Hematopoietic multipotent progenitor cell (in vitro differentiated cells): ENCODE results near the gene SANBR. TPM values are rescaled to one million over a fixed set of nuclear protein-coding genes. Genes with fewer than 3 reads are reported as not detected.
A peak's percentile ranks its signal among the peaks of the same experiment; 100 is the strongest.
"Not testable (repeated sequence)": the region's sequence is repeated elsewhere in the genome, so short reads cannot be mapped to it uniquely, and the experiment has no call there.

Source experiments
- DNase-seq, 3 donors: peaks; one replicate each; pipeline ENCODE4 v3.0.0-alpha.2; 2011 to 2015; ENCODE audit warnings: low read depth in 2 of 3, low spot score in 2 of 3
- total RNA-seq: library from RNA; depleted of rRNA; stranded (reverse); fragments of >200 nt; gene quantifications from one replicate; pipeline ENCODE4 v1.2.3, GENCODE V29; 2012

Gene SANBR
- 4.6 TPM for total RNA-seq

- DNase-seq = peak; percentile 63 to 89 (median 82)
Observed at GRCh38 chr2:61065714-61066709, at the start of gene SANBR. TSS of gene SANBR (plus strand) at chr2:61065871. CDS start at chr2:61070351, 4,480 bp downstream.

- no peak for DNase-seq
Observed at GRCh38 chr2:61015976-61016375, 49.7 kb upstream of the SANBR start.

- DNase-seq = no peak
Observed at GRCh38 chr2:61016392-61017002, 49.2 kb upstream of the SANBR start.

- peak; percentile 46 to 81 (median 80) for DNase-seq
Observed at GRCh38 chr2:61017003-61017555, 48.6 kb upstream of the SANBR start.

- peak; percentile 11 to 71 (median 65) for DNase-seq
Observed at GRCh38 chr2:61017556-61018317, 47.9 kb upstream of the SANBR start, which contains the start of the genes PEX13 and PUS10. TSS of gene PEX13 (plus strand) at chr2:61017720. CDS start at chr2:61017760, 40 bp downstream. TSS of gene PUS10 (minus strand) at chr2:61018255. CDS start at chr2:61011890, 6,365 bp downstream.

GRCh38 chr2:61018318-61018755 is 47.3 kb upstream of the SANBR start:
- no peak for DNase-seq

- DNase-seq = no peak
Observed at GRCh38 chr2:61018798-61019197, 46.9 kb upstream of the SANBR start.

GRCh38 chr2:61021228-61021660 is 44.4 kb upstream of the SANBR start:
- no peak for DNase-seq

GRCh38 chr2:61023670-61024069 is 42.0 kb upstream of the SANBR start:
- no peak for DNase-seq

GRCh38 chr2:61029533-61029932 is 36.1 kb upstream of the SANBR start:
- no peak for DNase-seq

GRCh38 chr2:61034592-61034991 is 31.1 kb upstream of the SANBR start:
- DNase-seq = not testable (repeated sequence)

GRCh38 chr2:61036643-61037042 is 29.0 kb upstream of the SANBR start:
- not testable (repeated sequence) for DNase-seq

GRCh38 chr2:61042807-61043206 is 22.9 kb upstream of the SANBR start:
- no peak for DNase-seq

- no peak for DNase-seq
Observed at GRCh38 chr2:61044636-61045035, 21.0 kb upstream of the SANBR start.

- DNase-seq = no peak
Observed at GRCh38 chr2:61045226-61045625, 20.4 kb upstream of the SANBR start.

GRCh38 chr2:61045999-61046398 is 19.7 kb upstream of the SANBR start:
- no peak for DNase-seq

- peak in 2 of 3 donors; percentile 22 to 68 for DNase-seq
Observed at GRCh38 chr2:61055557-61055956, 10.1 kb upstream of the SANBR start.

- no peak for DNase-seq
Observed at GRCh38 chr2:61057562-61057961, 8.1 kb upstream of the SANBR start.

GRCh38 chr2:61059382-61059781 is 6.3 kb upstream of the SANBR start:
- DNase-seq = no peak

- no peak for DNase-seq
Observed at GRCh38 chr2:61074100-61074499, 8.4 kb downstream of the SANBR start.
